Globus pallidus (tissue), 1 donor: ENCODE measurements around the gene HLCS.
"Not testable (repeated sequence)": the region's sequence is repeated elsewhere in the genome, so short reads cannot be mapped to it uniquely, and the experiment has no call there.

Experiments
- DNase-seq: peaks from one replicate; pipeline ENCODE4 v3.0.0-alpha.2; 2015; ENCODE audit warnings: low spot score

The HLCS gene

DNA sequence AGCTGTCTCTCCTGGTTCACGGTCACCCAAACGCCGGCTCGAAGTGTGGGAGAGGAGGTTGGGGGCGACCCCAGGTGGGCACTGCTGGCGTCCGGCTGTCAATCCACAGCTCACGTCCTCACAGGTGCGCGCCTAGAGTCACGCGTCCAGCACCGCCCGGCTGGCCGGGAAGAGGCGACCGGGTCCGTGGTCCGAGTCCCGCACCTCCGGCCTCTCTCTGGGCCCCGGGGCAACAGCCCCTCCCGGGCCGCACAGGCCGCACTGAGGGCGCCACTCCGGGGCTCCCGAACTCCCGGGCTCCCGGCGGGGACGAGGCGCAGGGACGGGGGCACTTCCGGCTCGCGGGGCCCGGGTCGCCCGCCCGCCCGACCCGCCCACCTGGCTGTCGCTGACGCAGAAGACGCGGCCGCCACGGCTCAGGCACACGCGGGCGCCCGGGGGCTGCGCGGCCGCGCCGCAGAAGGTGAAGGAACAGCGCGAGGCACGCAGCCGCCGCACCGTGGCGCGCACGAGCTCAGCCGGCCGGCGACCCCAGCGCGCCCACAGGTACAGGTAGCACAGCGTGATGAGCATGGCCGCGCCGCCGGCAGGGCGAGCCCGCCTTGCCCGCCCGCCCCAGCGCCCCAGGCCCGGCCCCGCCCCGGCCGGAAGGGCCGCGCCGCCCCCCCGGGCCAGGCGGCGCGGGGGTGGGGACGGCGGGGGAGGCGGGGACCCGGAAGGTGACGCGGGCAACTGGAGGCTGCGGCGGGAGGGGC is at the start of gene HLCS:
TSS of gene HLCS (minus strand) at position 604 of the 755 bp plus-strand sequence. CDS start at position 573, 31 bp downstream.
- DNase-seq: peak; percentile 62

- DNase-seq: peak; percentile 83
Observed at GRCh38 chr21:37009740-37010341, 43.4 kb upstream of the HLCS start.

DNA sequence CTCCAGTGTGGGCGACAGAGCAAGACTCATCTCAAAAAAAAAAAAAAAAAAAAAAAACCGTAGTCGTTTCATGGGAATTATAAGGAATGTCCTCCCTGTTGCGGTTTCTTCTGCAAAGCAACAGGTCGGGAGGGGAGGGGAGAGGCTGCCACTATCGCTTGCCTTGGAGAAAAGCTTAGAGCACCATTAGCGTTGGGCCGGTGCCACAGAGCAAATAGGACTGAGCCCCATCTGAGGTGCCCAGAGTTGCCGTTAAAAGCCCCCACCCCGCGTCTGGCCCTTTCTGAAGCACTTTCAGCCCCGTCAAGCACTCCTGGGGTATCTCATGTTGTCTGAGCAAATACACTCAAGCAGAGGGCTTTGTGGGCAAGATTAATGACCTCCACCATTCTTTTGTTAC is 42.3 kb upstream of the HLCS start:
- no peak for DNase-seq

DNA sequence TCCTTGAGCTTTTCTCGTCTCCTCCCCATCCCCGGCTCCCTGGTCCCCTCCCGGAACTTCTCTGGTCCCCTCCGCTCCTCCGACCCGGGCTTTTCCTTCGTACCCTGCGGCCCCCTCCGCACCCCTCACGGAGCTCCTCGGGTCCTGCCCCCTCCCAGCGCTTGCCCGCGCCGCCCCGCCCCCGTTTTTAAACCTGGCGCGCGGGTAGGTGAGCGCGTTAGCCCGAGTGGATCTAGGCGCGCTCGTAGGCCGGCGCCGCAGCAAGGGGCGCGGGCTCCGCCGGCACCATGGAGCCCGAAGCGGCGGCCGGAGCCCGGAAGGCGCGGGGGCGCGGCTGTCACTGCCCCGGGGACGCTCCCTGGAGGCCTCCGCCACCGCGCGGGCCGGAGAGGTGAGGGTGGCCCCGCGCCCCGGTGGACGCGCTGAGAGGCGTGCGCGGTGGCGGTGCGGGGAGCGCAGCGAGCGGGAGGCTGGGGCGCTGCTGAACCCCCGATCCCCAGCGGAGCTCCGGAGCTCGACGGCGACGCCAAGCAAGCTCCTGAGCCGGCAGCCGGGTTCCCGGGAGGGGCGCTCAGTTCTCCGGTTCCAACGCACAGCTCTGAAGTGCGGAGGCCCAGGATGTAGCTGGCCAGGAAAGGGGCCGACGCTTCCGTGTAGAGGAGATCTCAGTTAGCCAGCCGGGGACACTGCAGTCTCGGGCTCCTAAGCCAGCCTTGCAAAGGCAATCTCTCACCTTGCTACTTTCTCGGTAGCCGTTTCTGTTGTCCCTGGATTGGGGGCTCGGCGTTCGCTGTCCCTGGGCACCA is 40.2 kb upstream of the HLCS start, which contains the start of gene RIPPLY3:
TSS of gene RIPPLY3 (plus strand) at position 217 of the 806 bp plus-strand sequence. CDS start at position 288, 71 bp downstream.
- DNase-seq: no peak

DNA sequence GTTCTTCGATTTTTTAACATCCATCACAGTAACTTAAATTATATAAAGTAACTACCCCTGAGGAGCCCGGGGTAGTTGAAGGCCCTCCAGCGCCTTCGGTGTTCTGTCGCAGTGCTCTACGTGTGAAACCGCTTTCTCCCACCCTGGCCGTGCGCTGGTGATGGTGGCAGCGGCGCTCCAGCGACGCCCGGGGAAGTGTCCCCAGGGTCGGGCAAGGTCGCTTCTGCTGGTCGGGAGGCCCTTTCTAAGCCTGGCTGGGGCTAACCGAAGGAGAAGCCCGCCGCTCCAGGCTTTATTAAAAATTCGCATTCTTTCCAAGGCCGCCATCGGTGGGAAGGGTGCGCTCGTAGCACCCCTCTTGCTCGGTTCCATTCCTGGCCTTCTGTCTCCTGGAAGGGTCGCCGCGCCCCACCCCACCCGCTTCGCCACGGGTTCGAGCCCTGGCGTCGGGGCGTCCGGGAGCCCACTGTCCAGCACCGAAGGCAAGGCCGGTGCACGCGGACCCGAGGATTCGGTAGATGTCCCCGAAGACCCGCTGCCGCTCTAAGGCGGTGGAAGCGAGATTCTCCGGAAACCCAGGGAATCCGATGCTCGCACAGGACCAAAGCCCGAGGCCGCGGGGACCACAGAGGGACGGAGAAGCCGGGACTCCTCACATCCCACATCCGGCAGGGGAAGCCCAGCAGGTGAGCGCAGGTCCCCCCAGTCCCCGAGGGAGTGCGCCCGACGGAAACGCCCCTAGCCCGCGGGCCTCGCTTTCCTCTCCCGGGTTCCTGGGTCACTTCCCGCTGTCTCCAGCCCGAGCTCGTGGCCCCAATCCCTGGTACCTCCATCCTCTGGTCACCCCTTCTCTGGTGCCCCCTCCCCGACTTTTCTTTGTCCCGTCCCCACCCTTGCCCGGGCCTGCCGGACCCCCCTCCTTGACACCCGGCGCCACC is 39.3 kb upstream of the HLCS start:
- no peak for DNase-seq

DNA sequence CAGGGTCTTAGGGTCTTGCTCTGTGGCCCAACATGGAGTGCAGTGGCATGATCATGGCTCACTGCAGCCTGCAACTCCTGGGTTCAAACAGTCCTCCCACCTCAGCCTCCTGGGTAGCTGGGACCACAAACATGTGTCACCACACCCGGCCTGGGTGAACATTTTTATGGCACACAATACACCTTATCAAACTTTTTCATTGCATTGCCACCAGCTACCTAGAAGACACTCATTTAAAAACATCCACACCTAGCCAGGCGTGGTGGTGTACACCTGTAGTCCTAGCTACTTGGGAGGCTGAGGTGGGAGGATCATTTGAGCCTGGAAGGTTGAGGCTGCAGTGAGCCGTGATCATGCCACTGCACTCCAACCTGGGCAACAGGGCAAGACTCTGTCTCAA is 37.4 kb upstream of the HLCS start:
- DNase-seq: not testable (repeated sequence)

DNA sequence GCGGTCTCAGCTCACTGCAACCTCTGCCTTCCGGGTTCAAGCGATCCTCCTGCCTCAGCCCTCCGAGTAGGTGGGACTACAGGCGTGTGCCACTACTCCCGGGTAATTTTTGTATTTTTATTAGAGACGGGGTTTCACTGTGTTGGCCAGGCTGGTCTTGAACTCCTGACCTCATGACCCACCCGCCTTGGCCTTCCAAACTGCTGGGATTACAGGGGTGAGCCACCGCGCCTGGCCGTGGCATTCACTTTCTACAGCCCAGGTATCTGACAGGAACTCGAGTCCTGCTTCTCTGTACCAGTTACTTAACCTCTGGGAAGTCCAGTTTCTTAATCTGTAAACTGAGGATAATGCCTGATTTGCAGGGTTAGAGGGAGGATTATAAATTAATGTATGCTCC is 36.4 kb upstream of the HLCS start:
- not testable (repeated sequence) for DNase-seq

DNA sequence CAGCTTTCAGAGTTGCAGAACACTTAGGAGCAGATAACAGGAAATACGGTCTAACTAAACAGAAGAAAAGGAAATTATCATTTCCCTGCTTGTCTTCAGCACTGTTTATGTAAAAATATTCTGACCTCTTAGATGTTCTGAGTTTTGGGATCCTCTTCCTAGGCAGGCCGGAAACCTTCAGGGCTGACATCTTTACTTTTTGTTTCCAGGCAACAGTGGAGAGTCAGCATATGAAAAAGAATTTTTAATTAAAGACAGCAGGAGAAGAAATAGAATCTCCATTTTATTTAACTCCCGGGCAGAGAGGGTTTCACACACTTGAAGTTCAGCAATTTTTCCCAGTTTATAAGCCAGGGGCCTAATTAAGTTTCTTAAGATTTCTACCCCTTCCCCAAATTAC is 35.0 kb upstream of the HLCS start:
- no peak for DNase-seq

- no peak for DNase-seq
Observed at GRCh38 chr21:37000381-37000780, 33.9 kb upstream of the HLCS start.

- DNase-seq: no peak
Observed at GRCh38 chr21:36999131-36999898, 32.8 kb upstream of the HLCS start.

DNA sequence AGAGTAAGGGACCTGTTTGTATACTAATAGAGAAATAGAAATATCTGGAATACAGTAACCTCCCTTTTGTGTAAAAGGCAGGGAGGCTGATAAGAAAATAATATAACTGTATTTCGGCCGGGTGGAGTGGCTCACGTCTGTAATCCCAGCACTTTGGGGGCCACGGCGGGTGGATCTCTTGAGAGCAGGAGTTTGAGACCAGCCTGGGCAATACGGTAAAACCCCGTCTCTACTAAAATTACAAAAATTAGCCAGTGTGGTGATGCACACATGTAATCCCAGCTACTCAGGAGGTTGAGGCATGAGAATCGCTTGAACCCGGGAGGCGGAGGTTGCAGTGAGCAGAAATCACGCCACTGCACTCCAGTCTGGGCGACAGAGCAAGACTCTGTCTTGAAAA is 28.8 kb upstream of the HLCS start:
- DNase-seq: not testable (repeated sequence)

- DNase-seq: no peak
Observed at GRCh38 chr21:36994501-36995158, 28.2 kb upstream of the HLCS start.

DNA sequence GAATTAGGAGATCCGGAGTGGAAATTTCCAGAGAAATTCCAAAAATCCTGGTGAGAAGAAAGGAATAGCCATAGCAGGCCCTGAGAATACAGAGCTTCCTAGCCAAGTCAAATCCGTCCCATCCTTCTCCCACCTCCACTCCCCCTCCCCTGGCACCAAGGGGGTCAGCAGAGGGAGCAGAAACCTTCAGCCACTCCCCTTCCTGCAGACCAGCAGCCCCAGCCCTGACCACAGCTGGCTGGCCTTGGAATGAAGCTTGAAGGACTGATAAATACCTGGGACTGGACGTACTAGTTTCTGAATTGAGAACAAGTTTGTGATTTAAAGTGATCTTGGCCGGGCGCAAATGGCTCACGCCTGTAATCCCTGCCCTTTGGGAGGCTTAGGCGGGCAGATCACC is 26.2 kb upstream of the HLCS start:
- no peak for DNase-seq

DNA sequence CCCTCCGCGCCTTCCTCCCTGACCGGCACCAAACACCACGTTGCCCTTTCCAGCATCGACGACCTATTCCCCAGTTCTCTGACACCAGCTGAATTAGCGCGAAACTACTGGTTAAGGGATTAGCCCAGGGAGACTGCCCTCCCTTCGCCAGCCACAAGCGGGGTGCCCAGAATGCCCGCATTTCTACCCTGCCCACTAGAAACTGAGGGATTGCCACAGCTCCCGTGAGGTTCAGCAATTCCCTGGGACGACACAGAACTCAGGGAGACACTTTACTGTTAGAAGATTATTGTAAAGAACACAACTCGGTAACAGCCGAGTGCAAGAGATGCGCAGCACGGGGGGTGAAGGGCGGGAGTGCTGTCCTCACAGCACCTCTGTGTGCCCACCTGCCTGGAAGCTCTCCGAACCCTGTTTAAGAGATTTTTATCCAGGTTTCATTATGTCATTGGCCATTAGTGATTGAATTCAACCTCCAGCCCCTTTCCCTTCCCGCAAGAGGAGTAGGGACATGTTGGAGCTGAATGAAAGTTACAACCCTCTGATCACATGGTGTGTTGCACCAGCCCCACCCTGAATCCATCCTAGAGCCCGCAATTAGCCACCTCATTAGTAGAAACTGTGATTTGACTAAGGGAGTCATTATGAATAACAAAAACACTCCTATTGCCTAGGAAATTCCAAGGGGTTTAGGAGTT is 24.2 kb upstream of the HLCS start:
- DNase-seq: no peak

DNA sequence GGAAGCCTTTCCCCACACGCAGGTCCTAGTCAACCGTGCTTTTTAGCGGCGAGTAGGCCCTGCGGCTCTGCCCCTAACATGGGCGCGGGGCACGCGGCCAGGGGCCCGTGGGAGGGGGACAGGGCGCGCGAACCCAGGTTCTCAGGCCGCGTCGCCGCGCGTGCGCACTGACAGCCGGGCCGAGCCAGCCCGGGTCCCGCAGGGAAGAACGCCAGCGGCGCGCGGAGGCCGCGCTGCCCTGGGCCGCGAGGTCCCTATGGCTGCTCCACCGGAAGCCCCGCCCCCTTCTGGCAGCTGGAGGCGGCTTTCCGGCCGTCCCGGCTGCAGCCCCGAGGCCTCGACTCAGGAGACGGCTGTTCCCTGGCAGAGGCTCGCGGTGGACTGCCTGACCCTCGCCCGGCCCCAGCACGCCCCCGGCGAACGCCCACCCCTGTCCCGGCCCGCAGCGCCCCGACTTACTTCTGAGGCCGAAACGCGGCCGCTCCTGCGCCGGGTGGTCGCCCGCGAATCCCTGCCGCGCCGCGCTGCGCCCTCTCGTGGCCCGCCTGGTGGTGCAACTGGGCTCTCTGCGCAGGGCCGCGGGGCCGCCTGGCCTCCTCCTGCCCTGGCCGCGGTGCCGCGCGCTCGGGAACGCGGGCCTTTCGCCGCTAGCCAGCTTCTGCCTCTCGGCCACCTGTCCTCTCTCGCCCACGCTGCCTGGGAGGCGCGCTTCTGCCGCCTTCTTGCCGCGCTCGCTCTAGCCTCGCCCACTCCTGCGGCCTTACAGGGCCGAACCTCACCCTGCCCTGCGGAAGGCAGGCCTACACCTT is 23.4 kb upstream of the HLCS start:
- DNase-seq: peak; percentile 93

DNA sequence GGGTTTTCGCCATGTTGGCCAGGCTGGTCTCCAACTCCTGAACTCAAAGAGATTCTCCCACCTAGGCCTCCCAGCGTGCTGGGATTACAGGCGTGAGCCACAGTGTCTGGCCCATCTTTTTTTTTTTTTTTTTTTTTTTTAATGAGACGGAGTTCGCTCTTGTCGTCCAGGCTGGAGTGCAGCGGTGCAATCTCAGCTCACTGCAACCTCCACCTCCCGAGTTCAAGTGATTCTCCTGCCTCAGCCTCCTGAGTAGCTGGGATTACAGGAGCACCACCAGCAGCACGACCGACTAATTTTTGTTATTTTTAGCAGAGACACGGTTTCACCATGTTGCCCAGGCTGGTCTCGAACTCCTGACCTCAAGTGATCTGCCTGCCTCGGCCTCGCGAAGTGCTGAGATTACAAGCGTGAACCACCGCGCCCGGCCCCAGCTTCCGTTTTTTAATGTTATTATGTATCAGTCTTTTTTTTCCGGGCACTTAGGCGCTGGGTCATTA is 22.8 kb upstream of the HLCS start:
- DNase-seq: not testable (repeated sequence)

DNA sequence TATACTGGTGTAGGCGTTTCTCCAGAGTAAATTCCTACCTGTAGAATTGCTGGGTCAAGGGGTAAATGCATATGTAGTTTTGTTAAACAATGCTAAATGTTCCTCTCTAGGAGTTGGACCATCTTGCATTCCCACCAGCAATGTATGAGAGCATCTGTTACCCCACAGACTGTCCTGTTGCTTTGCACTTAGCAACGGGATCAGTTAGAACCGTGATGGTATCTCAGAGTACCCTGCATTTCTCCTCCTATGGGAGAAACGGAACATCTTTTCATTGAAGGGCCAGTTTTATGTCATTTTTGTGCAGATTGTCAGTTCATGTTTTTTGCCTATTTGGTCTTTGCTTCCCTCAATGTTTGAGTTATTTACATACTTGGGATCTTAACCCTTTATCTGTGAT is 22.1 kb upstream of the HLCS start:
- no peak for DNase-seq

- no peak for DNase-seq
Observed at GRCh38 chr21:36987845-36988244, 21.4 kb upstream of the HLCS start.
